Stomach smooth muscle (tissue), 2 donors: Measurements from ENCODE around the gene XIRP2.

Experiments used
- H3K27ac ChIP-seq: one replicate; pipeline ENCODE4 v1.7.0; 2013; ENCODE audit warnings: mild to moderate bottlenecking, low read length, inconsistent platforms
- H3K27me3 ChIP-seq, 2 donors: one replicate each; pipeline ENCODE4 v1.7.0; 2013; ENCODE audit warnings: low read length in 2 of 2; ENCODE audit not compliant: insufficient read depth in 2 of 2, control insufficient read depth in 1 of 2
- H3K36me3 ChIP-seq, 2 donors: one replicate each; pipeline ENCODE4 v1.7.0; 2013; ENCODE audit warnings: low read length in 2 of 2; ENCODE audit not compliant: control insufficient read depth in 2 of 2, insufficient read depth in 2 of 2
- H3K4me1 ChIP-seq: one replicate; pipeline ENCODE4 v1.7.0; 2013; ENCODE audit warnings: low read length; ENCODE audit not compliant: control insufficient read depth, insufficient read depth
- H3K4me3 ChIP-seq, 2 donors: one replicate each; pipeline ENCODE4 v1.7.0; 2013; ENCODE audit warnings: low read length in 2 of 2
- H3K9ac ChIP-seq, 2 donors: one replicate each; pipeline ENCODE4 v1.7.0; 2013; ENCODE audit warnings: low read length in 2 of 2, mild to moderate bottlenecking in 1 of 2
- H3K9me3 ChIP-seq, 2 donors: one replicate each; pipeline ENCODE4 v1.7.0; 2013; ENCODE audit warnings: low read length in 2 of 2; ENCODE audit not compliant: control insufficient read depth in 2 of 2
- donor health status: healthy.
- donor health status: Pancreatic carcinoma.

XIRP2 gene

GRCh38 chr2:166932032-166932431 is 43.8 kb downstream of the XIRP2 start:
- H3K36me3 ChIP-seq, result no peaks in the 10 kb centered on the region

GRCh38 chr2:166934817-166935216 is 46.5 kb downstream of the XIRP2 start:
- H3K27me3 ChIP-seq, result no peaks in the 10 kb centered on the region
- no peak overlapping the region for H3K4me3 ChIP-seq
- H3K27ac ChIP-seq, result no peak overlapping the region

More at GRCh38 chr2:166932032-166932431, 43.8 kb downstream of the XIRP2 start:
- H3K4me3 ChIP-seq, result no peak overlapping the region
- H3K9me3 ChIP-seq, result no peaks in the 10 kb centered on the region
- H3K9ac ChIP-seq, result no peak overlapping the region
- H3K4me1 ChIP-seq, result no peaks in the 10 kb centered on the region
- no peaks in the 10 kb centered on the region for H3K27me3 ChIP-seq
- no peak overlapping the region for H3K27ac ChIP-seq

GRCh38 chr2:166942377-166942776 is 54.1 kb downstream of the XIRP2 start:
- Histone ChIP-seq H3K4me3 (no peak overlapping the region), H3K36me3 (no peaks in the 10 kb centered on the region), H3K27me3 (no peaks in the 10 kb centered on the region), H3K9ac (no peak overlapping the region), H3K4me1 (no peaks in the 10 kb centered on the region), H3K9me3 (no peaks in the 10 kb centered on the region), H3K27ac (no peak overlapping the region)

More at GRCh38 chr2:166934817-166935216, 46.5 kb downstream of the XIRP2 start:
- H3K4me1 ChIP-seq, result no peaks in the 10 kb centered on the region
- H3K9me3 ChIP-seq, result no peaks in the 10 kb centered on the region
- H3K9ac ChIP-seq, result no peak overlapping the region
- H3K36me3 ChIP-seq, result no peaks in the 10 kb centered on the region

- Histone ChIP-seq H3K27me3 (no peaks in the 10 kb centered on the region), H3K9ac (no peak overlapping the region), H3K36me3 (no peaks in the 10 kb centered on the region), H3K4me1 (no peaks in the 10 kb centered on the region), H3K27ac (no peak overlapping the region), H3K9me3 (no peaks in the 10 kb centered on the region), H3K4me3 (no peak overlapping the region)
Measured at GRCh38 chr2:166944909-166945308, 56.6 kb downstream of the XIRP2 start.

- H3K4me1 ChIP-seq, result no peaks in the 10 kb centered on the region
- H3K4me3 ChIP-seq, result no peak overlapping the region
- H3K27me3 ChIP-seq, result no peaks in the 10 kb centered on the region
- no peaks in the 10 kb centered on the region for H3K9me3 ChIP-seq
- no peak overlapping the region for H3K9ac ChIP-seq
- no peak overlapping the region for H3K27ac ChIP-seq
- no peaks in the 10 kb centered on the region for H3K36me3 ChIP-seq
Measured at GRCh38 chr2:166957686-166958085, 69.4 kb downstream of the XIRP2 start.

- no peaks in the 10 kb centered on the region for H3K4me1 ChIP-seq
- no peak overlapping the region for H3K9ac ChIP-seq
- H3K4me3 ChIP-seq, result no peak overlapping the region
- H3K27me3 ChIP-seq, result no peaks in the 10 kb centered on the region
- no peak overlapping the region for H3K27ac ChIP-seq
- no peaks in the 10 kb centered on the region for H3K36me3 ChIP-seq
- H3K9me3 ChIP-seq, result no peaks in the 10 kb centered on the region
Measured at GRCh38 chr2:166958986-166959481, 70.8 kb downstream of the XIRP2 start.

- Histone ChIP-seq H3K9ac (no peak overlapping the region), H3K27me3 (no peaks in the 10 kb centered on the region), H3K4me1 (no peaks in the 10 kb centered on the region), H3K9me3 (no peaks in the 10 kb centered on the region), H3K27ac (no peak overlapping the region), H3K4me3 (no peak overlapping the region), H3K36me3 (no peaks in the 10 kb centered on the region)
Measured at GRCh38 chr2:166959556-166959955, 71.3 kb downstream of the XIRP2 start.

GRCh38 chr2:166960702-166961270 is 72.5 kb downstream of the XIRP2 start:
- no peaks in the 10 kb centered on the region for H3K4me1 ChIP-seq
- H3K4me3 ChIP-seq, result no peak overlapping the region
- no peaks in the 10 kb centered on the region for H3K27me3 ChIP-seq
- H3K9ac ChIP-seq, result no peak overlapping the region
- no peaks in the 10 kb centered on the region for H3K9me3 ChIP-seq
- no peaks in the 10 kb centered on the region for H3K36me3 ChIP-seq
- no peak overlapping the region for H3K27ac ChIP-seq

GRCh38 chr2:166961933-166962332 is 73.7 kb downstream of the XIRP2 start:
- no peaks in the 10 kb centered on the region for H3K4me1 ChIP-seq
- H3K4me3 ChIP-seq, result no peak overlapping the region
- no peaks in the 10 kb centered on the region for H3K9me3 ChIP-seq
- H3K9ac ChIP-seq, result no peak overlapping the region
- H3K27me3 ChIP-seq, result no peaks in the 10 kb centered on the region
- no peaks in the 10 kb centered on the region for H3K36me3 ChIP-seq
- H3K27ac ChIP-seq, result no peak overlapping the region

GRCh38 chr2:166969486-166969885 is 81.2 kb downstream of the XIRP2 start:
- Histone ChIP-seq H3K4me1 (no peaks in the 10 kb centered on the region), H3K27ac (no peak overlapping the region), H3K27me3 (no peaks in the 10 kb centered on the region), H3K4me3 (no peak overlapping the region), H3K36me3 (no peaks in the 10 kb centered on the region), H3K9me3 (no peaks in the 10 kb centered on the region), H3K9ac (no peak overlapping the region)

GRCh38 chr2:166972002-166972401 is 83.7 kb downstream of the XIRP2 start:
- no peaks in the 10 kb centered on the region for H3K27me3 ChIP-seq
- H3K9ac ChIP-seq, result no peak overlapping the region
- H3K9me3 ChIP-seq, result no peaks in the 10 kb centered on the region
- no peaks in the 10 kb centered on the region for H3K36me3 ChIP-seq
- no peak overlapping the region for H3K27ac ChIP-seq
- H3K4me3 ChIP-seq, result no peak overlapping the region
- no peaks in the 10 kb centered on the region for H3K4me1 ChIP-seq
